Measurements from ENCODE around the gene PRSS57. TPM values are rescaled to one million over a fixed set of nuclear protein-coding genes. Genes with fewer than 3 reads are reported as not detected.

PRSS57 gene
- total RNA-seq, 1 experiment from 2014 or later = not detected

- DNase-seq (ENCODE audit: low read depth) = no peak
These were observed 42.5 kb downstream of the PRSS57 start for GRCh38 chr19:652467-653389.

- no peak for DNase-seq (ENCODE audit: low read depth)
These were observed 43.3 kb downstream of the PRSS57 start for GRCh38 chr19:651991-652390.

GRCh38 chr19:651114-651818 is 44.0 kb downstream of the PRSS57 start:
- no peak for DNase-seq (ENCODE audit: low read depth)

GRCh38 chr19:650121-650520 is 45.1 kb downstream of the PRSS57 start:
- DNase-seq (ENCODE audit: low read depth) = no peak

GRCh38 chr19:648904-649801 is 46.1 kb downstream of the PRSS57 start:
- DNase-seq (ENCODE audit: low read depth) = no peak

- no peak for DNase-seq (ENCODE audit: low read depth)
These were observed 46.9 kb downstream of the PRSS57 start for GRCh38 chr19:648305-648704.

GRCh38 chr19:647566-648284 is 47.5 kb downstream of the PRSS57 start:
- no peak for DNase-seq (ENCODE audit: low read depth)

- DNase-seq (ENCODE audit: low read depth) = no peak
These were observed 48.3 kb downstream of the PRSS57 start for GRCh38 chr19:646779-647565.

GRCh38 chr19:645912-646778 is 49.1 kb downstream of the PRSS57 start:
- DNase-seq (ENCODE audit: low read depth) = no peak

GRCh38 chr19:644789-645188 is 50.5 kb downstream of the PRSS57 start:
- no peak for DNase-seq (ENCODE audit: low read depth)

GRCh38 chr19:644363-644762 is 50.9 kb downstream of the PRSS57 start:
- DNase-seq (ENCODE audit: low read depth) = no peak

- no peak for DNase-seq (ENCODE audit: low read depth)
These were observed 51.5 kb downstream of the PRSS57 start for GRCh38 chr19:643736-644135.

- no peak for DNase-seq (ENCODE audit: low read depth)
These were observed 52.2 kb downstream of the PRSS57 start for GRCh38 chr19:642767-643727.

- DNase-seq (ENCODE audit: low read depth) = no peak
These were observed 53.5 kb downstream of the PRSS57 start for GRCh38 chr19:641702-642101.

GRCh38 chr19:640606-641189 is 54.6 kb downstream of the PRSS57 start:
- DNase-seq (ENCODE audit: low read depth) = no peak

- no peak for DNase-seq (ENCODE audit: low read depth)
These were observed 55.1 kb downstream of the PRSS57 start for GRCh38 chr19:640161-640558.
